Measurements from ENCODE around the gene NFAT5. TPM values are rescaled to one million over a fixed set of nuclear protein-coding genes. Genes with fewer than 3 reads are reported as not detected.
"Not testable (repeated sequence)": the region's sequence is repeated elsewhere in the genome, so short reads cannot be mapped to it uniquely, and the experiment has no call there.

Gene NFAT5
- total RNA-seq, 1 donor from 2014 or later = 45.6 TPM

DNA sequence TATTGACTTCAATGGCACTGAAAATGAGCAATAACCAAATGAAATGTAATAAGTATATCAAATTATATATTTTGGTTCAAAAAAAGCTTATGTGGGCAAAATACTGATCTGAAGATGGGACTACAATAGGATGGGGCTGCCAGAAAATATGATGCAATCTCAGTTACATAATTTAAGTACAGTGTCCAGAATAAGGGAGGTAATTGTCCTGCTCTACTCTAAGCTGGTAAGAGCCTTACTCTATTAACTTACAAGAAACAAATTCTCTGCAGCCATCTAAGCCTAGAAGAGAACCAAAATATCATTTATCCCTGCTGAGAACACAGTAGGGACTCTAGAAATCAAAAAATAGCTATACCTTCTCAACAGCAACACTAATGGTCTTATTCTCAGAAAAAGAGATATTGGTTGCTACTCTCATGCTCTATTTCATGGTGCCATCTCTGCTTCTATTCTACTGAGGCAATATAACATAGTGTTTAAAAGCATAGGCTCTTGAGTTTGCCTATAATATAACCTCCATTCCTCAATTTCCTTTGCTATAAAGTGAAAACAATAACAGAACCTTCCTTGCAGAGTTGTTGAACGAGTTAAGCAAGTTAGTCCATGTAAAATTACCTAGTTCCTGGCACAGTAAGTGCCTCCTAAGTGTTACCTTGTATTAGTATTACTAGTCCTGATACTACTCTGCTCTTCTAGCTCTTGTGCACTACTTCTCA, 140.6 kb downstream of the NFAT5 start:
- DNase-seq = no peak

GRCh38 chr16:69706975-69707340, 141.2 kb downstream of the NFAT5 start:
- no peak for DNase-seq

GRCh38 chr16:69707920-69708683, 142.3 kb downstream of the NFAT5 start:
- DNase-seq = no peak

DNA sequence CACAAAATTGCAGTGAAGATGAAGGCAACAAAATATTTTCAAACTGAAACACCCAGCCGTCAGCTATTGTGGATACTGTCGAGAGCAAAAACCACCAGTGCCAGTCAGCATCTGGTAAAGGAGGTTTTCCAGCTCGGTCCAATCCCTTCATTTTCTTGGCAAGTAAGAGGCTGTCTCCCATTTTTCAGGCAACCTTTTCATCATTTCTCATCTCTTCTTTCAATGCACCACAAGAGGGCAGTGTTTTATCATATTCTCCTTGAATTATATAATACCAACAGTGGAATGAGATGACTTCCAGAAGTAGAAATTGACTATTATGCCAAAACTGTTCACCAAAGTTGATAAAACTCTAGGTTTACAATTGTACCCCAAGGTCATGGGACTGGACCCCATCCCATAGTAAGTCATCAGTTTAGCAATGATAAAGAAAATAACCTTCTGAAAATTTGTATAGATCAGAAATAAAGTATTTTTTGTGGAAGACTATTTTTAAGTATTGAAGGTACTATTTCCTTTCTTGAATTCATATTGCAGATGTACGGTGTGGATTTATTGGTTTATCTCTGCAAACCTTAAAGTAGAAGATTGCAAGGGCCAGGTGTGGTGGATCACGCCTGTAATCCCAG, 143.8 kb downstream of the NFAT5 start:
- DNase-seq = peak; percentile 88

DNA sequence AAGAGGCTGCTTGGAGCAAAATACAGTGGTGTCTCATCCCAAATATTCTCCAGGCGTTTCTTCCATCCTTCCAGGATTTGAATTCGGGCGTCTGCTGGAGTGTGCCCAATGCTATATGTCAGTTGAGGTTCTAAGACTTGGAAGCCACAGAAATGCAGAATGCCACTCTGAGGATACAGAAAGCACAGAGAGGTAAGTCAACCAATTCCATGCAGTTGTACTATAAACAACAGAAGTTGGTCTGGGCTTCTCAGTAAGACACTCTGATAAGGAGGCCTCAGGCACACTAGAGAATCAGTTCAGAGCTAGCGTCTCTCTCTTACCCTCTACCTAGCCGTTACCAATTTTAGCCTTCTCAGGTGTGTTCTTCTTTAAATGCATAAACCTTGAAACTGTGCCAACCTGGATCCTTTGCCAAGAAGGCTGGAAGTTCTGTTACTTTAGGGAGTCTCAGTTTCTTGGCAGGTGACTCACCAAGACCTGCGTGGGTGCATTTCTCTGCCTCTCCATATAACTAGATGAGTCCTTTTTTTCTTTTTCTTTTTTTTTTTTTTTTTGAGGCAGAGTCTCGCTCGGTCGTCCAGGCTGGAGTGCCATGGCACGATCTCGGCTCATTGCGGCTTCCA, 145.5 kb downstream of the NFAT5 start:
- peak; percentile 40 for DNase-seq

DNA sequence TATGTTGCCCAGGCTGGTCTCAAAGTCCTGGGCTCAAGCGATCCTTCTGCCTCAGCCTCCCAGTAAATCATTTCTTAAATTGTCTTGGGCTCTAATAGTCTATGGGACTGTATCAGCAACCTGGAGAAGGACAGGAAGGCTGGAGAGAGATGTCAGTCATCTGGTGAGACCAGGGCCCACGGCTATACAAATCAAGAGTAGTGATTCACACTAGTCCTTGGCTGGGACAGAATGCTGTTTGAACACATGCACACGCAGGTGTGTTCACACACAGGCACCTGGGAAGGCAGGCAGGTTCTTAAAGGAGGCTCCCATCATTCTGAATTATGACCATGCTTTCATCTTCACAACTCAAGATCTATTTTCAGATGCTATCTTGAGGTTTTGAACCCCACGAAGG, 146.5 kb downstream of the NFAT5 start:
- DNase-seq = no peak

DNA sequence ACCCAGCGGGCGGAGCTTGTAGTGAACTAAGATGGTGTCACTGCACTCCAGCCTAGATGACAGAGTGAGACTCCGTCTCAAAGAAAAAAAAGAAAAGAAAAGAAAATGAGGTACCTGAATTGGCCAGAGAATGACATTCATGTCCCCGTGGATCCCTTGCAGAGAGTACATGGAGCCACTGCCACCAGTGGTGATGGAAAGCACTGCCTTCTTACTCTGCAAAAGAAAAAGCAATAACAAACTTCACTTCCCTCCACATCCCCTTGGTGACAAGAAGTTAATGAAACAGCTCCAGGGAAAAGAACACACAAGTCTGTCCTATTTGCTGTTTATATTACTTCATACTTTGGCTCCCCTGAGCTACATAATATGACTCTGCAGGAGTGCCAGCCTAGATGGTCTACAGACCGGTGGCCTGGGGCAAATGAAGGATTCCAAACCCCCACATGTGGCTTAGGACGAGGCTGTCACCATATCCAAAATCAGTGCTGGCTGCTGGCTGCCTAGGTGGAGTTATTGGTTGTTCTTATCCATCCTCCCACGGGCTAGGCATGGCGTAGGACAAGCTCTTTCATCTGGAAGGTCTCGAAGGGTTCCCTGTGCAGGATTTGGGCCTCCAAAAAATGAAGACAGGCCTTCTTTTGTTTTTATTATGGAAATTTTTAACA, 147.3 kb downstream of the NFAT5 start:
- no peak for DNase-seq

GRCh38 chr16:69717066-69717465, 151.3 kb downstream of the NFAT5 start:
- DNase-seq = no peak

DNA sequence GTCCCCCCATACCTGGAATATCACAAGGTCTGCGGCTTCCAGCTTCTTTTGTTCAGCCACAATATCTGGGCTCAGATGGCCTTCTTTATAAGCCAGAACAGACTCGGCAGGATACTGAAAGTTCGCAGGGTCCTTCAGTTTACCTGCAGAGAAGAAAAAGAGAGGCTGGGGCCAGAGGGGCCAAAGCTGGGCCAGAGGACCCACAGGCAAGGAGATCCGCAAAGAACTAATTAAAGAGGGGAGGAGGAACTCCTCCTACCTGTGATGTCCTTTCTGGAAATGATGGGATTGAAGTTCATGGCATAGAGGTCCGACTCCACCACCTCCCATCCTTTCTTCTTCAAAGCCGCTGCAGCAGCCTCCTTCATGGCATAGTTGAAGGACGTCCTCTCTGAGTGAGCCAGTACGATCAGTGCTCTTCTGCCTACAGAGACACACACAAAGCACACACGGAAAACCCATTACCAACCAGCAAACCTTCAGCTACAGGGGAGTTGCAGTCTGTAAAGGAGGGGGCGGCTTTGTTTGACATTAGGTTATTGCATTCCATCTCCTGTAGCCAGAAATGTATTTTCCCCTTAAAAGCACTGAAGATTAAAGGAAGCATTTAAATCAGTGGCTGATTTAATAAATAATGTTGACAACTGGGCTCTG, 152.5 kb downstream of the NFAT5 start:
- DNase-seq = no peak

DNA sequence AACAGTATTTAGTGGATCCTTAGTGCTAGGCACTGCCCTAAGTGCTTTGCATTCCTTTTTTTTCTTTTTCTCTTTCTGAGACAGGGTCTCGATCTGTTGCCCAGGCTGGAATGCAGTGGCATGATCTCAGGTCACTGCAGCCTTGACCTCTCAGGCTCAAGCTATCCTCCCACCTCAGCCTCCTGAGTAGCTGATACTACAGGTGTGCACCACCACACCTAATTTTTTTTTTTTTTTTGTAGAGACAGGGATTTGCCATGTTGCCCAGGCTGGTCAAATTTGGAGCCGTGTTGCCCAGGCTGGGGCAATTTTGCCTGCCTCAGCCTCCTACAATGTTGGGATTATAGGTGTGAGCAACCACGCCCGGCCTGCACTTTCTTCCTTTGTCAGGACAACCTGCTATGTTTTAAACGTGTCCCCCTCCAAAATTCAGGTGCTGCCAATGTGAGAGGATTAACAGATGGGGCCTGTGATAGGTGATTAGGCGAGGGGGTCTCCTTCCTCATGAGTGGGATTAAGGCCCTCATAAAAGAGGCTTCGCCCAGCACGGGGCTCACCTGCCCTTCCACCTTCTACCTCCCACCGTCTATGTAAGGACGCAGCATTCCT, 155.2 kb downstream of the NFAT5 start:
- DNase-seq = no peak

DNA sequence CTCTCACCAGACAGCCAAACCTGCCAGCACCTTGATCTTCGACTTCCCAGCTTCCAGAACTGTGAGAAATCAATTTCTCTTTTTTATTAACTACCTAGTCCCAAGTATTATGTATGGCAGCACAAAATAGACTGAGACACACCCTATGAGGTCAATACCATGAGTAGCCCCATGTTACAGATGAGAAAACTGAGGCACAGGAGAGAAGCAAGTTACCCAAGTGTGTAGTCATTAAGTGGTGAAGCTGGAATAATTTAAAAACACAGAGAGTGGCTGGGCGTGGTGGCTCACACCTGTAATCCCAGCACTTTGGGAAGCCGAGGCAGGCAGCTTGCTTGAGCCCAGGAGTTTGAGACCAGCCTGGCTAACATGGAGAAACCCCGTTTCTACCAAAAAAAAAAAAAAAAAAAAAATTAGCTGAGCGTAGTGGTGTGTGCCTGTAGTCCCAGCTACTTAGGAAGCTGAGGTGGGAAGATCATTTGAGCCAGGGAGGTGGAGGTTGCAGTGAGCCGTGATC, 155.7 kb downstream of the NFAT5 start:
- no peak for DNase-seq

GRCh38 chr16:69724414-69724873, 158.7 kb downstream of the NFAT5 start:
- no peak for DNase-seq

GRCh38 chr16:69724981-69725479, 159.3 kb downstream of the NFAT5 start:
- DNase-seq = no peak

GRCh38 chr16:69725480-69726312, 159.9 kb downstream of the NFAT5 start:
- no peak for DNase-seq

GRCh38 chr16:69726313-69727060, 160.7 kb downstream of the NFAT5 start, which contains the start of gene NQO1:
Gene NQO1, minus strand, starts transcription at chr16:69726560. Its CDS starts 121 bp downstream, at chr16:69726439.
- peak; percentile 90 for DNase-seq

- no peak for DNase-seq
Measured at GRCh38 chr16:69727916-69728270, 162.1 kb downstream of the NFAT5 start.

DNA sequence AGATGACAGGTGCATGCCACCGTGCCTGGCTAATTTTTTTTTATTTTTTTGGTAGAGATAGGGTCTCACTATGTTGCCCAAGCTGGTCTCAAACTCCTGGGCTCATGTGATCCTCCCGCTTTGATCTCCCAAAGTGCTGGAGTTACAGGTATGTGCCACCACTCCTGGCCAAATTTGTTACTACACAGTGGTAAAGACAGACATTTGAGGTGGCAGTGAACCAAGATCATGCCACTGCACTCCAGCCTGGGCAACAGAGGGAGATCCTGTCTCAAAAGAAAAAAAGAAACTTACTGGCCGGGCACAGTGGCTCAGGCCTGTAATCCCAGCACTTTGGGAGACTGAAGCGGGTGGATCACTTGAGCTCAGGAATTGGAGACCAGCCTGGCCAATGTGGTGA, 163.3 kb downstream of the NFAT5 start:
- not testable (repeated sequence) for DNase-seq

- not testable (repeated sequence) for DNase-seq
Measured at GRCh38 chr16:69731280-69731679, 165.5 kb downstream of the NFAT5 start.

DNA sequence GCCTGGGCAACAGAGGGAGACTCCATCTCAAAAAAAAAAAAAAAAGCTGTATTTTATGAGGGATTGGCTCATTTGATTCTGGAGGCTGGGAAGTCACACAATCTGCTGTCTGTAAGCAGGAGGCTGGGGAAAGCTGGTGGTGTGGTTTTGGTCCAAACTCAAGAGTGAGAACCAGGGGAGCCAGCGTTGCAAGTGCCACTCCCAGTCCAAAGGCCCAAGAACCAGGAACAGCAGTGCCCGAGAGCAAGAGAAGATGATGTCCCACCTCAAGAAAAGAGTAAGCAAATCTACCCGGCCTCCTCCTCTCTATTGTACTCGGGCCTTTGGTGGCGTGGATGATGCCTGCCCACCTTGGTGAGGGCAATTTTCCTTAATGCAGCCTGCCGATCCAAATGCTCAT, 166.3 kb downstream of the NFAT5 start:
- DNase-seq = no peak
